ENCODE data around the gene SORCS3.

The SORCS3 gene

GRCh38 chr10:105253515-105254212 is 612.6 kb downstream of the SORCS3 start:
- TF ChIP-seq, protein P1, sequence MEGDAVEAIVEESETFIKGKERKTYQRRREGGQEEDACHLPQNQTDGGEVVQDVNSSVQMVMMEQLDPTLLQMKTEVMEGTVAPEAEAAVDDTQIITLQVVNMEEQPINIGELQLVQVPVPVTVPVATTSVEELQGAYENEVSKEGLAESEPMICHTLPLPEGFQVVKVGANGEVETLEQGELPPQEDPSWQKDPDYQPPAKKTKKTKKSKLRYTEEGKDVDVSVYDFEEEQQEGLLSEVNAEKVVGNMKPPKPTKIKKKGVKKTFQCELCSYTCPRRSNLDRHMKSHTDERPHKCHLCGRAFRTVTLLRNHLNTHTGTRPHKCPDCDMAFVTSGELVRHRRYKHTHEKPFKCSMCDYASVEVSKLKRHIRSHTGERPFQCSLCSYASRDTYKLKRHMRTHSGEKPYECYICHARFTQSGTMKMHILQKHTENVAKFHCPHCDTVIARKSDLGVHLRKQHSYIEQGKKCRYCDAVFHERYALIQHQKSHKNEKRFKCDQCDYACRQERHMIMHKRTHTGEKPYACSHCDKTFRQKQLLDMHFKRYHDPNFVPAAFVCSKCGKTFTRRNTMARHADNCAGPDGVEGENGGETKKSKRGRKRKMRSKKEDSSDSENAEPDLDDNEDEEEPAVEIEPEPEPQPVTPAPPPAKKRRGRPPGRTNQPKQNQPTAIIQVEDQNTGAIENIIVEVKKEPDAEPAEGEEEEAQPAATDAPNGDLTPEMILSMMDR (IDR thresholded peaks at IDR 0.05; ENCODE audit: low read depth, low read length), result no peak
- H3K4me3 ChIP-seq (ENCODE audit: low read depth, low read length), result no peak overlapping the region

DNA sequence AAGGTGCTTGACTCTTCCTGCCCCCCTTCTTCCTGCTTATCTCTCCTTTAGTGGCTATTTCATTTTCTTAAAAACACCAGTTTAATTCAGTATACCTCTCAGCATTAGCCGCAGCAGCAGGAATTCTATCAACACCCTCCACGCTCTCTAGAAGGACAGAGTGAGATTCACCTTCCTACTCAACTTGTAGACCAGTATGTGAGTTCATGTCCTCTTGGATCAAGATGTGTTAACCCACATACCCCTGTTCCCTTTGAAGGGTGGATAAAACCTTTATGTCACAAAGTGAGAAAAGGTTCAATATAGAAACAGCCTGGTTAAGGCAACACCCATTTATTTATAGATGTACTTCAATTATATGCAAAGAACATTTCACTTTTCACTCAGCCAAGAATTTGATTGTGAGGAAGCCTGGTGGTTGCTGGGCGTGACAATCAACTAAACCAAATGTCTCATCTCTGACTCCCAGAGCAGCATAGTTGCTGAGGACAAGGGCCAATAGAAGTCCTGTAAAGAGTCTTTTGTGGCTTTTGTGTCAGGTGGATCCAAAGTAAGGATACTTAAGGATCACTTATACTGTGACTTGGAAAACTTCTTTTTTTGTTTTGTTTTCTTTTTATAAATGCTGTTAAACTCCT is 617.1 kb downstream of the SORCS3 start:
- H3K4me3 ChIP-seq (ENCODE audit: low read depth, low read length), result no peak overlapping the region
- TF ChIP-seq, protein P1 (IDR thresholded peaks at IDR 0.05; ENCODE audit: low read depth, low read length), result no peak

GRCh38 chr10:105258674-105259065 is 617.6 kb downstream of the SORCS3 start:
- H3K4me3 ChIP-seq (ENCODE audit: low read depth, low read length), result no peak overlapping the region
- TF ChIP-seq, protein P1 (IDR thresholded peaks at IDR 0.05; ENCODE audit: low read depth, low read length), result no peak

DNA sequence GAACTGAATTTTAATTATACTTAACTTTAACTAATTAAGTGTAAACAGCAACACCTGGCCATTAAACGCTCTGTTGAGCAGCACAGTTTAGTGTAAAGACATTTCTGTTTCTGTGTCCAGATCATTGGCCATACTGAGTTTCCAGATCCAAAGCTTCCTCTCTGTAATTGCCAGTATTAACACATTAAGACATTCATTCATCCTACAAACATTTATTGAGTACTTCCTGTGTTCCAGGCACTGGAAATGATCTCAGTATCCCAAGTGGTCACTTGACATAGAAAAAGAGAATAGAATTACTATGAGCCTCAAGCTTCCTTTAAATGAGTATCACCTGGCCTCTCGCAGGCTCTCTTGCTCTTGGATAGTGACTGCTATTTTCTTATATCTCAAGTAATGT is 618.1 kb downstream of the SORCS3 start:
- TF ChIP-seq, protein P1 (IDR thresholded peaks at IDR 0.05; ENCODE audit: low read depth, low read length), result no peak

GRCh38 chr10:105262666-105263065 is 621.6 kb downstream of the SORCS3 start:
- TF ChIP-seq, protein P1 (IDR thresholded peaks at IDR 0.05; ENCODE audit: low read depth, low read length), result no peak
- no peak overlapping the region for H3K4me3 ChIP-seq (ENCODE audit: low read depth, low read length)

More for the DNA sequence above, 618.1 kb downstream of the SORCS3 start:
- no peak overlapping the region for H3K4me3 ChIP-seq (ENCODE audit: low read depth, low read length)

GRCh38 chr10:105266966-105267539 is 626.0 kb downstream of the SORCS3 start:
- no peak overlapping the region for H3K4me3 ChIP-seq (ENCODE audit: low read depth, low read length)
- TF ChIP-seq, protein P1 (IDR thresholded peaks at IDR 0.05; ENCODE audit: low read depth, low read length), result no peak

- TF ChIP-seq, protein P1 (IDR thresholded peaks at IDR 0.05; ENCODE audit: low read depth, low read length), result no peak
- no peak overlapping the region for H3K4me3 ChIP-seq (ENCODE audit: low read depth, low read length)
Observed at GRCh38 chr10:105268961-105269360, 627.9 kb downstream of the SORCS3 start.

All from WI38 (cell line).